Dermis microvascular lymphatic vessel endothelial cell (primary cell): ENCODE results near the gene IL26. TPM values are rescaled to one million over a fixed set of nuclear protein-coding genes. Genes with fewer than 3 reads are reported as not detected.
"Not testable (repeated sequence)": the region's sequence is repeated elsewhere in the genome, so short reads cannot be mapped to it uniquely, and the experiment has no call there.

Experiments
- DNase-seq, 2 donors: peaks; one replicate each; pipeline versions ENCODE4 v3.0.0 to v3.0.0-alpha.2; 2010; ENCODE audit warnings: low read depth in 2 of 2
- total RNA-seq: library from RNA; depleted of rRNA; stranded (reverse); fragments of >200 nt; gene quantifications from 2 replicates; pipeline ENCODE4 v1.2.1, GENCODE V29; 2014

IL26 gene
- total RNA-seq, 1 donor from 2014 or later, result not detected

- no peak for DNase-seq
These were observed 26.5 kb downstream of the IL26 start for GRCh38 chr12:68199127-68199526.

- DNase-seq, result no peak
These were observed 27.0 kb downstream of the IL26 start for GRCh38 chr12:68198507-68199086.

DNA sequence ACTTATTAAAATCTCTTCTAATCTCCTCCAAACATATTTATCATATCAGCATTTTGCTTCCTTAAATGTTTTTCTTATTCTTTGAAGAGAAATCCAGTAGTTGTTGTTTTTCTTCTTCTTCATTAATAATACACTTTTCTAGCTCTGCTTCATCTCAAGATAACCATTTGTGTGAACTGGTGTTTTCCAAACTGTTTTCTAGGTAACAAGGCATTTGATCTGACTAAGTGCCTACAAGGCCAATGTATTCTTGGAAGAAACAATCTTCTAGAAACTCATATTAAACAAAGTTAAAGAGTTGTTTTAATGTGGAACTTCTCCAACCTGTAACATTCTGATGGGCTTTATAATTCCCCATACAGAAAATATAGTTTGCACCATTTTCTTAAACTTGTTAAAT lies 35.3 kb downstream of the IL26 start:
- DNase-seq, result no peak

DNA sequence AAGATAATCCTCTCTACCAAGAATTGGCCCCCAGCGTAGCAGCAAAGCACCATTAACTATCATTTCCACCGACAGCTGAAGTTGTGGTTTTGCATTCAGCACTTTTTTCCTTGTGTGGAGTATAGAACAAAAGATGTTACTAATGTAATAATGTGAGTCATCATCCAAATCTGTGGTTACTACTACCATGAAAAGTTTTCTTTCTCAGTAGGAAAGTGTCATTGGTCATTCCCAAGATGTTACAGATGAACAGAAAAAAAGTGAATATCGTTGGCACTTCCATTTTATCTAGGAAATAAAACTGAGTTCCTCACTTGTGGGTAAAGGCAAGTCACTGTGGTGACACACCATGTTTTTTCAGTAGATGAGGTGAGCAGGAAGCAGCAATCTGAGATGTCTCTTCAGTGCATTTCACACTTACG lies 35.8 kb downstream of the IL26 start:
- no peak for DNase-seq

DNA sequence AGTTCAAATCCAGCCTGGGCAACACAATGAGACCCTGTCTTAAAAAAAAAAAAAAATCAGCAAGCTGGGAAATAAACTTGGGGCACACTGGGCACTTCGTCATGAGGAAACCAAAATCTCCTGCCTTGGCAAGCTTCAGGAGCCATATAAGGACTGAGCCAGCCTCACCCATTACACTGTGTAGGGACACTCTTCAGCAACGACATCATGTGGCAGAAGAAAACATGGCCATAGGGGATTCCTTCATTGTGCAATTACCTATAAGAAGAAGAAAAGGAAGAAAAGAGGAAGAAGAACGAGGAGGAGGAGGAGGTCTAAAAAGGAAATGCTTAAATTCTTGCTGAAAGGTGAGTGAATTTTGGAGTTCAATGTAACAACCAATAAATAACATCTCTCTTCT lies 40.0 kb downstream of the IL26 start:
- no peak for DNase-seq

GRCh38 chr12:68180792-68181744 lies 44.5 kb downstream of the IL26 start:
- no peak for DNase-seq

- no peak for DNase-seq
These were observed 46.7 kb downstream of the IL26 start for GRCh38 chr12:68178774-68179439.

GRCh38 chr12:68178184-68178583 lies 47.4 kb downstream of the IL26 start:
- DNase-seq, result no peak

- DNase-seq, result no peak
These were observed 48.0 kb downstream of the IL26 start for GRCh38 chr12:68177562-68177961.

DNA sequence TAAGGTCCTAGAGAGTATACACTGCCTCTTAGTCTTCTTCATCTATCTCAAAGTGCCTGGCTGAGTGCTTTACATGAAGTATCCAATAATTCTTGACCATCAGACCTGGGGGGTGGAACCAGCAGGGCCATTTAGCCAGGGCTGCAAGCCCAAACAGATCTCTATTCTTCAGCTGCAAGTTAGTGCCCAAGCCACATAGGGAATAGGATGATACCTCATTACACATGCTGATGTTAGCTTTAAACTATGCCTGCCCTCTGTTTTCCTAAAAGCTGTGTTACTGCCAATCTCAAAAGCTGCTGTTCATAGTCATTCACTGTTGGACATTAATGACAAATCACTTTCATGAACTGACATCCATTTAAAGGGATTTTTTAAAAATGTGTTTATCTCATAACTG lies 49.4 kb downstream of the IL26 start:
- DNase-seq, result no peak

DNA sequence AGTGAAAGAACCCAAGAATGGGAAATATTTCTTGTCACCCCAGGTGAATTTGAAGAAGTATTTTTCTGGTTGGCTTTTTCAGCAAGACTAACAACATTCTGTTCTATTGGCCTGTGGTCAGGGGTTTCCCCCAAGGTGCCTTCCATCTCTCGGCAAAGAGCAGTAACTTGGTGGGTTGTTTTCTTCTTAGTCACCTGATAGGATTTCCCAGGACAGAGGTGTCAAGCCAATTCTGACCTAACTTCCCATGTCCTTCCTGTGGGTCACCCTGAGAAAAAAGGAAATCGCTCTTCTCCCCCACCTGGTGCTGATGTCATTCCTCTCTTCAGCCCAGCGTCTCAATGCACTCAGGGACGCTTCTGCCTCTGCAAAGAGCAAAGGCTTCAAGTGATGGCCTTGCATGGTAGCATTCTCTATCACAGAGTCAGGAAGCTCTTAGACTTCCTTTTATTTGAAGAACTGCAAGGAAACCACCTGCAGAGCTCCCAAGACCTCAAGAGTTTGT lies 50.0 kb downstream of the IL26 start:
- DNase-seq, result no peak

GRCh38 chr12:68174761-68175160 lies 50.8 kb downstream of the IL26 start:
- DNase-seq, result not testable (repeated sequence)

- DNase-seq, result no peak
These were observed 51.8 kb downstream of the IL26 start for GRCh38 chr12:68173792-68174191.

DNA sequence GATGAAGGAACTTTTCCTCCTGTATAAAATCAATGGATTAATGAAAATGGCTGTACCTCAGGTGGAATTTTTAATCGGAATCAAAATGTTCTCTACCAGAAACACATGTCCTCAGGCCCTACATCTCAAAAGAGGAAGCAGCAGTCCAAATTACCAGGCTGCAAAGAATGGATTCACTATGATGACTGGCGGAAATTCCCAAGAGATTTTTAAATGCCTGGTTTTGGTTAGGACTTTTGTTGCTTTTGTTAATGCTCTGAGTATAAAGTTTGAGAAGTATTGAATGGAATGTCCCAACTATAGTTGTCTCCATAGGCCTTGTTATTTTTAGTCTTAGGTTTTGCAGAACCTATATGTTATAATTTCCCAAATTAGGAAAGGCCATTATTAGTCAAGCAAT lies 54.9 kb downstream of the IL26 start:
- no peak for DNase-seq

- no peak for DNase-seq
These were observed 56.3 kb downstream of the IL26 start for GRCh38 chr12:68169213-68169889.

DNA sequence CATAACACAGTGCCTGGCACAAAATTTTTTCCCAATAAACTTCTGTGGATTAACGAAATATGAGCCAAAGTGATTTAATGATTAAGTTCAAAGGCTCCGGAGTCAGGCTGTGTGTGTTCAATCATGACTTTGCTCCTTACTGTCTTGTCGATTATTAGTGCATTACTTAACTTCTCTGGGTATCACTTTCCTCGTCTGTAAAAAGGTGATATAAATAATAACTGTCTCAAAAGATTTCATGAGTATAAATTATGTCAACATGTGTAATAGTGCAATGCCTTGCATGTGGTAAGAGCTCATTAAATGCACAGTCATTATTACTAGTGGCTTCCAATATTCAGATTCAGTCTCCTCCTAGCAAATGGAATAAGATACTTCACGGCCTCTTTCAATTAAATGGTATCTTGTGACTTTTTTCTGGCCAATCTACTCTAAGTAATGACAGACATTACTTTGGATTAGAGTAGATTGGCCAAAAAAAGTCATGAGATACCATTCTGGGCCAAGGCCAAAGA lies 59.2 kb downstream of the IL26 start:
- DNase-seq, result no peak

- no peak for DNase-seq
These were observed 62.0 kb downstream of the IL26 start for GRCh38 chr12:68163560-68164081.

- DNase-seq, result no peak
These were observed 63.2 kb downstream of the IL26 start for GRCh38 chr12:68162374-68162773.

DNA sequence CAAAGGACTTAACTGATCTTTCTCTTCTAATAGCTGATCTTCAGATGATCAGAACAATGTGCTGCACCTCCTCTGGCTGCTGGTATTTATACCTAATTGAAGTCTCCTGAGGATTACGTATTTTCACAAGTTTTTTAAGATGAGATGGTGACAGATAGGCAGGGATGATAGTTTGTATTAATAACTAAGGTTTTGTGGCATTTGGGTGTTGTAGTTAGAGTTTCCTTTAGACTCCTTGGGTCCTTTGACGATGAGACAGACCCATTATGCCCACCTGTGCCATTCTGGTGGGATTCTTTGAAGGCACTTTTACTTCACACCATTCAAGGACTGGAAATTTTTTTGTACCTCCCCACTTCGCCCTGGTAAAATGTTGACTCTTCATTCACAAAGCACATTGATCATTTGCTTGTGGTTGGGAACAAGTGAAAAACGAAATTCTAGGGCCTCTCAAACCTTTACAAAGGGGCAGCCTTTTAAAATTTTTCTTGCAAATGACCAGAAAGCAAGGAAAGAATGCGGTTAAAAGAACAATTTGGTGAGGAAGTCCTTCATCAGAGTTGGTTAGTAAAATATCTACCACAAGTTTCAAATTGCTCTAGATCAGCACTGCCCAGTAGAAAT lies 65.8 kb downstream of the IL26 start, which contains the start of gene IFNG:
Gene IFNG (minus strand): TSS at position 60 of the 624 bp plus-strand sequence. CDS start 125 bp downstream, outside the sequence.
- no peak for DNase-seq

- peak in 1 of 2 donors; percentile 7 for DNase-seq
These were observed 67.2 kb downstream of the IL26 start for GRCh38 chr12:68158432-68158831.

DNA sequence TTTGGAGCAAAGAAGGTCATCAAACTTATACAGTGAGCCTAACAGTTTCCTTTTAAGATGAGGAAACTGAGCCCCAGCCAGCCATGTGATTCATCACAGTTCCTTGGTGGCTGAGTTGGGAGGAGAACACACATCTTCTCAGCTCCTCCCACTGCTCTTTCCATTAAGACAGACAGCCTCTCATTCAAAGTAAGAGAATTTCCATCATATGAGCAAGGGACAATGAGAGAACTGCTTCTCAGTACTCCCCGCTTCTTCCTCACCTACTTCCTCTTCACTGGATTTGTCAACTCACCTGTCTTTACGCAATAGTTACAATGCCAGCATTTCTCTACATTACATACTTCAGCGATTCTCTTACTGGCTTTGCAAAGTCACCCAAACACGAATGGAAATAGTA lies 68.2 kb downstream of the IL26 start:
- no peak for DNase-seq
